GM19240 (cell line): ENCODE measurements around the gene TMEM245.

ENCODE experiments used
- DNase-seq: peaks from one replicate; pipeline ENCODE4 v3.0.0; 2011; ENCODE audit warnings: low spot score; ENCODE audit not compliant: insufficient read length

Gene TMEM245

GRCh38 chr9:109119439-109120203, at the start of gene TMEM245:
TMEM245 (minus strand) TSS chr9:109119947; CDS start chr9:109119913, 34 bp downstream.
- DNase-seq: peak; percentile 82

- no peak for DNase-seq
Observed at GRCh38 chr9:109168170-109168569, 48.4 kb upstream of the TMEM245 start.

GRCh38 chr9:109167716-109168115, 48.0 kb upstream of the TMEM245 start:
- DNase-seq: no peak

- DNase-seq: no peak
Observed at GRCh38 chr9:109166771-109167601, 47.2 kb upstream of the TMEM245 start, which contains the start of gene FRRS1L. FRRS1L (minus strand) TSS chr9:109167249; CDS start chr9:109167138, 111 bp downstream.

GRCh38 chr9:109166171-109166770, 46.5 kb upstream of the TMEM245 start:
- no peak for DNase-seq

GRCh38 chr9:109164042-109164441, 44.3 kb upstream of the TMEM245 start:
- DNase-seq: no peak

GRCh38 chr9:109163194-109163593, 43.4 kb upstream of the TMEM245 start:
- no peak for DNase-seq

- no peak for DNase-seq
Observed at GRCh38 chr9:109162677-109163076, 42.9 kb upstream of the TMEM245 start.

- DNase-seq: no peak
Observed at GRCh38 chr9:109161471-109161870, 41.7 kb upstream of the TMEM245 start.

GRCh38 chr9:109159583-109159982, 39.8 kb upstream of the TMEM245 start:
- DNase-seq: no peak

GRCh38 chr9:109158651-109159050, 38.9 kb upstream of the TMEM245 start:
- no peak for DNase-seq

- no peak for DNase-seq
Observed at GRCh38 chr9:109156708-109157107, 37.0 kb upstream of the TMEM245 start.

- DNase-seq: no peak
Observed at GRCh38 chr9:109150925-109151545, 31.3 kb upstream of the TMEM245 start.

GRCh38 chr9:109149722-109150121, 30.0 kb upstream of the TMEM245 start:
- no peak for DNase-seq

- DNase-seq: no peak
Observed at GRCh38 chr9:109149089-109149488, 29.3 kb upstream of the TMEM245 start.

GRCh38 chr9:109145051-109145450, 25.3 kb upstream of the TMEM245 start:
- no peak for DNase-seq

GRCh38 chr9:109143881-109144562, 24.3 kb upstream of the TMEM245 start:
- DNase-seq: peak; percentile 20

GRCh38 chr9:109141375-109141774, 21.6 kb upstream of the TMEM245 start:
- no peak for DNase-seq

- no peak for DNase-seq
Observed at GRCh38 chr9:109139851-109140250, 20.1 kb upstream of the TMEM245 start.

GRCh38 chr9:109138421-109138820, 18.7 kb upstream of the TMEM245 start:
- no peak for DNase-seq

GRCh38 chr9:109134167-109134578, 14.4 kb upstream of the TMEM245 start:
- DNase-seq: no peak
